ENCODE measurements around the gene PHF21A. TPM values are rescaled to one million over a fixed set of nuclear protein-coding genes. Genes with fewer than 3 reads are reported as not detected.

PHF21A gene
- total and polyA plus RNA-seq, 2 of the 8 experiments (the other 6 are each of a cell fraction or from before 2014, with no cell fraction given): 17.6 to 40.3 TPM

GRCh38 chr11:46057489-46057888, 63.8 kb downstream of the PHF21A start:
- FAIRE-seq: no peak

More at GRCh38 chr11:46057489-46057888, 63.8 kb downstream of the PHF21A start:
- H2BK12ac ChIP-seq (ENCODE audit: low read depth, low read length): no peak overlapping the region
- H4K91ac ChIP-seq (replicated peaks; ENCODE audit: insufficient read length, low read length): no peak overlapping the region
- no peak overlapping the region for H2BK15ac ChIP-seq (ENCODE audit: low read length)
- no peak for DNase-seq (ENCODE audit: low read depth in 1 of 2, low spot score in 2 of 2)
- no peaks in the 10 kb centered on the region for H3K79me1 ChIP-seq (ENCODE audit: low read depth, low read length)
- H2AFZ ChIP-seq (ENCODE audit: low read length): no peak overlapping the region
- H3K79me2 ChIP-seq (ENCODE audit: control insufficient read depth in 1 of 2, insufficient read depth in 2 of 2, low read length in 2 of 2): 0 out of 4 replicates have a peak, but pooled peaks cover 0 to 3% of the 10 kb centered on the region in 2 experiments
- TF ChIP-seq ATF2 (IDR thresholded peaks at IDR 0.05; ENCODE audit: low read length) (no peak), SP4 (IDR thresholded peaks at IDR 0.05; ENCODE audit: low read length) (no peak), MAFK (IDR thresholded peaks at IDR 0.05; ENCODE audit: low read depth, low read length) (no peak)
- H3K27ac ChIP-seq (ENCODE audit: low read depth, low read length): no peak overlapping the region
- no peaks in the 10 kb centered on the region for H3K9me3 ChIP-seq (ENCODE audit: insufficient read depth in 2 of 2, low read depth in 1 of 2, low read length in 1 of 2)
- no peak overlapping the region for H3K4me3 ChIP-seq (ENCODE audit: extremely low read depth in 1 of 4, insufficient read depth in 2 of 4, low read depth in 3 of 4, low read length in 4 of 4)
- no peak overlapping the region for H2BK5ac ChIP-seq (ENCODE audit: low read depth, low read length)
- H4K20me1 ChIP-seq (replicated peaks in 1 of 2; ENCODE audit: control insufficient read depth in 1 of 2, insufficient read depth in 2 of 2, low read length in 2 of 2): no peaks in the 10 kb centered on the region
- 0 out of 2 replicates have a peak overlapping the region, but pooled peaks have one; percentile 40 for H2BK20ac ChIP-seq (ENCODE audit: low read length)
- H3K36me3 ChIP-seq (ENCODE audit: control insufficient read depth in 2 of 4, insufficient read depth in 4 of 4, low read length in 3 of 4): peaks cover 0 to 3% (median 0%) of the 10 kb centered on the region in 4 experiments; a peak in 1 of 8 replicates
- H3K14ac ChIP-seq (ENCODE audit: insufficient read length): no peak overlapping the region
- no peak overlapping the region for H3K23ac ChIP-seq (ENCODE audit: insufficient read length)
- no peak overlapping the region for H3K9ac ChIP-seq (replicated peaks in 1 of 4; ENCODE audit: extremely low read depth in 1 of 4, low read depth in 3 of 4, low read length in 3 of 4)
- H3K27me3 ChIP-seq (replicated peaks in 1 of 4; ENCODE audit: control insufficient read depth in 3 of 4, extremely low read depth in 1 of 4, insufficient read depth in 3 of 4, low read length in 3 of 4): no peaks in the 10 kb centered on the region
- 92% methylated on average over 2 of the region's 2 CpGs; no CpG with 5 or more reads in 1 of the 2 experiments for WGBS, 2 experiments (ENCODE audit: extremely low coverage in 1 of 2, insufficient coverage in 1 of 2, insufficient read length in 1 of 2, insufficient replicate concordance in 2 of 2, low coverage in 1 of 2, low lambda C conversion rate in 2 of 2, missing lambda C conversion rate in 1 of 2)
- no peak overlapping the region for H2AK5ac ChIP-seq (ENCODE audit: low read depth, low read length)
- H4K8ac ChIP-seq (ENCODE audit: extremely low read depth, insufficient read depth, low read length): no peak overlapping the region
- H3K23me2 ChIP-seq (ENCODE audit: low read depth, low read length): no peaks in the 10 kb centered on the region
- H3K18ac ChIP-seq (ENCODE audit: extremely low read depth, low read length): no peak overlapping the region
- no peak overlapping the region for H3K4ac ChIP-seq (replicated peaks; ENCODE audit: insufficient read length, low read depth, low read length)
- ChIA-PET CTCF (ENCODE audit: partially characterized antibody) (no interaction called here), POLR2A (ENCODE audit: partially characterized antibody) (interaction anchor here (1.2 kb wide), 1 partner anchor 136 kb away, joined by 3 read pairs; no protein-coding TSS in a partner anchor)
- no peak overlapping the region for H4K5ac ChIP-seq (ENCODE audit: insufficient read length, low read depth, low read length)
- H3K56ac ChIP-seq (replicated peaks; ENCODE audit: insufficient read length, low read depth, low read length): no peak overlapping the region
- no peak overlapping the region for H3K4me2 ChIP-seq (ENCODE audit: insufficient read depth in 1 of 2, low read depth in 2 of 2, low read length in 2 of 2)
- H2BK120ac ChIP-seq (replicated peaks; ENCODE audit: low read depth, low read length): no peak overlapping the region
- H3K4me1 ChIP-seq (replicated peaks in 1 of 4; ENCODE audit: control insufficient read depth in 3 of 4, insufficient read depth in 4 of 4, low read length in 3 of 4): peaks cover 0 to 19% (median 7%) of the 10 kb centered on the region in 4 experiments; a peak in 5 of 7 replicates
